GM12801 (cell line): ENCODE data around the gene DDR2.

ENCODE experiments used
- TF ChIP-seq, protein P1 (sequence below): IDR thresholded peaks from one replicate; pipeline ENCODE4 v1.5.1; 2011; ENCODE audit warnings: control low read depth; ENCODE audit not compliant: insufficient read length; ENCODE audit errors: extremely low read depth

The DDR2 gene

DNA sequence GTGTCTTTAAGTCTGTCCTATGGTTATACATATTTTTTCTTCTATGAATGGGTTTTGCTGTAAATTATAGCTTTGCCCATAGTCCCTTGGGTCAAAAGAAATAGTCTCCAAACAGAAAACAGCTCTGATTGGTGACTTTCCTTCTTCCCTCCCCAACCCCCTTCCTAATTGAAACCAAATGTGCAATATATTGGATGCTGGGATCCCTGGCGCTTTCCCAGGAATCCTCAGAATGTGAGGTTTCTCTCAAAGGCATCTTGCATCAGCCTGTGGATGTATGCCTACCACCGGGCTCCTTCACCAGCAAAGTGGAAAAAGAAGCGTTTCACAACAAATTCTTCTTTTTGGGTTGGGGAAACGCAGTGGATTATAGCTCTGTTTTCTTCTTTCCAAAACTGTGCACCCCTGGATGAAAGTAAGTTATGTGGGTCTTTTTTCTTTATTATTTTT lies at the start of gene DDR2:
DDR2 (plus strand) TSS at position 248 of the 450 bp plus-strand sequence. CDS start 86,600 bp downstream, outside the sequence.
- TF ChIP-seq, protein P1, sequence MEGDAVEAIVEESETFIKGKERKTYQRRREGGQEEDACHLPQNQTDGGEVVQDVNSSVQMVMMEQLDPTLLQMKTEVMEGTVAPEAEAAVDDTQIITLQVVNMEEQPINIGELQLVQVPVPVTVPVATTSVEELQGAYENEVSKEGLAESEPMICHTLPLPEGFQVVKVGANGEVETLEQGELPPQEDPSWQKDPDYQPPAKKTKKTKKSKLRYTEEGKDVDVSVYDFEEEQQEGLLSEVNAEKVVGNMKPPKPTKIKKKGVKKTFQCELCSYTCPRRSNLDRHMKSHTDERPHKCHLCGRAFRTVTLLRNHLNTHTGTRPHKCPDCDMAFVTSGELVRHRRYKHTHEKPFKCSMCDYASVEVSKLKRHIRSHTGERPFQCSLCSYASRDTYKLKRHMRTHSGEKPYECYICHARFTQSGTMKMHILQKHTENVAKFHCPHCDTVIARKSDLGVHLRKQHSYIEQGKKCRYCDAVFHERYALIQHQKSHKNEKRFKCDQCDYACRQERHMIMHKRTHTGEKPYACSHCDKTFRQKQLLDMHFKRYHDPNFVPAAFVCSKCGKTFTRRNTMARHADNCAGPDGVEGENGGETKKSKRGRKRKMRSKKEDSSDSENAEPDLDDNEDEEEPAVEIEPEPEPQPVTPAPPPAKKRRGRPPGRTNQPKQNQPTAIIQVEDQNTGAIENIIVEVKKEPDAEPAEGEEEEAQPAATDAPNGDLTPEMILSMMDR = no peak

DNA sequence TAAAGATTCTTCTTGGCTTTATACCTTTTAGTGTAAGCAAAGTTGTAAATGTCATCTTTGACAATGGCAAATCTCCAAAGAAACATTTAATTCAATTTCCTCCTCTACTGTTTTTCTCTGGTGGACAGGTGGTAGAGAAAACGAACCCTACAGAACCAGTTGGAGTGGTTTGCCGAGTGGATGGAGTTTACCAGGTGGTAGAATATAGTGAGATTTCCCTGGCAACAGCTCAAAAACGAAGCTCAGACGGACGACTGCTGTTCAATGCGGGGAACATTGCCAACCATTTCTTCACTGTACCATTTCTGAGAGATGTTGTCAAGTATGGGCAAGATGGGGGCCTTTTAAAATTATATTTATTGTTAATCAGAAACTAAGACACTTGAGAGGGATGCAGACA lies 44.9 kb upstream of the DDR2 start:
- TF ChIP-seq, protein P1 = no peak

DNA sequence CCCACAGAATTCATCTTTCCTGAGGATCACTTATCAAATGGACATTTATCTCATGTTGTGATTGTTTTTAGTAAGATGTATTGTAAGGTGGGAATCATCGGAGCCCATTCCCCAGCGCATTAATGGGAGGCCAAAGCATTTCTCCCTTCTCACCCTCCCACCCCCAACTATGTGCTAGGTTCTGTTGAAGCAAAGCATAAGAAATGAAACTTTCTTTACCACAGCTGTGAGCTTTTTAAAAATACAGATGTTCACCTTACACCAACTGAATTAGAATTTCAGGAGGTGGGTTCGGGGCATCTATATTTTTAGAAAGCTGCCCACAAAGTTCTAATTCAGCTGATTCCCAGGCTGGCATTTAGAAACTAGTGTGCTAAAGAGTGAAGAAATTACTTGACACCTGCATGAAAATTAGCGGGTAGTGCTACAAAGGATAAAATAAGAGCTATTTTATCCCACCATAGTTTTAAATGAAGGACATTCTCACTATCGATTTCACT lies 44.5 kb upstream of the DDR2 start:
- TF ChIP-seq, protein P1 = no peak

DNA sequence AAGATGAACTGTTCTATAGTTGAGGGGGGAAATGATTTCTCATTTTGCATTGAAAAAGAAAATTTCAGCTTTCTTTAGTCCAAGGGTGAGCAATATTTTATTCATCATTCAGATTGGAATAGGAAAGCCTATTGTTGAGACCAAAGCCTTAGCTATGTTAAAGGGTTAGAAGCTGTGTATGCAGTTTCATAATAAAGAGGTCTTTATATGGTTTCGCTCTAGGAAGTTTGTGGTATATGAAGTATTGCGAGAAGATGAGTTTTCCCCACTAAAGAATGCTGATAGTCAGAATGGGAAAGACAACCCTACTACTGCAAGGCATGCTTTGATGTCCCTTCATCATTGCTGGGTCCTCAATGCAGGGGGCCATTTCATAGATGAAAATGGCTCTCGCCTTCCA lies 42.2 kb upstream of the DDR2 start:
- TF ChIP-seq, protein P1 = no peak

DNA sequence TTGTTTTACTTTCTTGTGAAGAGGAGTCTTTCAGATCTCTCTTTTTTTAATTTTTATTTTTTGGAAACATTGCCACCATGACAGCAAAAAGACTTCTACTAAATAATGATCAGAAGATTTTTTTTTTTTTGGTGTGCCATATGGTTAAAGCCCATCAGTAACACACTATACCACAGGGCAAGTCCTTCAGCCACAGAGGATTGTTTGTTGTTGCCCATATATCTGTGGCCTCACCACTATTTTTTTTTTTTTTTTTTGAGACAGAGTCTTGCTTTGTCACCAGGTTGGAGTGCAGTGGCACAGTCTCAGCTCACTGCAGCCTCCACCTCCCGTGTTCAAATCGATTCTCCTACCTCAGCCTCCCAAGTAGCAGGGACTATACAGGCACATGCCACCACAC lies 41.6 kb upstream of the DDR2 start:
- TF ChIP-seq, protein P1 = no peak

DNA sequence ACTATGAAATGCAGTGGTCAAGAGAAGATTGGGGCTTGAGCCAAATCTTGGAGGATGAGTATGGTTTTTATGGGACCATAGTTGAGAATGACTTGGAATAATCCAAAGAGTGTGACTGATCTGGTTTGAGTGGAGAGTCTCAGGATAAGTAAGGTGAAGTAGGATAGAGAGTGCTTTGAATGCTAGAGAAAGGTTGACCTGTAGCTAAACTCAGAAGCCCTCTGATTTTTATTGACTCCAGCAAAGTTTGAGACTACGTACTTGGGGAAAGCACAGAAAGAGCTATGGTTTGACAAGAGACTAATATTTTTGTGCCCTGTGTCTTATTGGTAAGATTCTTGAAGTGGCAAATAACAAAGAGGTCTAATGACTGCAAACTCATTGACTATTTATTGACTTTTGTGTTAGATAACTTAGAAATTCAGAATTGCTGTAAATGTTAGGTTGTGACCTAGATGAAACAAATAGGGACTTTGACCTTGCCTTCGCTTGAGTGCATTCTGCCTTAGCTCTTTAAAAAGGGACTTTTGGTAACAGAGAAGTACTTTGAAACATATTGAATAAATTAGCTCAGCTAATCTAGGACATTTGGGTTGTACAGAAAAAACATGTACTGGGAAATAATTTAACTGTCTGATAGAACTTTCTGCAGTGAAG lies 35.6 kb upstream of the DDR2 start:
- TF ChIP-seq, protein P1 = no peak

DNA sequence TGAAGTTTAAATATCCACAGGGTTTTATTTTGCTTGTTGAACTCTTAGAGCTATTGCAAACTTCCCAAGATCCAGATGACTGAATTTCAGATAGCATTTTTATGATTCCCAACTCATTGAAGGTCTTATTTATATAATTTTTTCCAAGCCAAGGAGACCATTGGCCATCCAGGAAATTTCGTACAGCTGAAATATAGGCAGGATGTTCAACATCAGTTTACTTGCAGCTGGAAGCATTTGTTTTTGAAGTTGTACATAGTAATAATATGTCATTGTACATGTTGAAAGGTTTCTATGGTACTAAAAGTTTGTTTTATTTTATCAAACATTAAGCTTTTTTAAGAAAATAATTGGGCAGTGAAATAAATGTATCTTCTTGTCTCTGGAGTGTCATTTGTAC lies 32.8 kb upstream of the DDR2 start:
- TF ChIP-seq, protein P1 = no peak
